ENCODE measurements around the gene ILKAP. TPM values are rescaled to one million over a fixed set of nuclear protein-coding genes. Genes with fewer than 3 reads are reported as not detected.

Gene ILKAP
- total RNA-seq, 4 donors from 2014 or later = 9.2 to 78.0 (median 29.1) TPM

DNA sequence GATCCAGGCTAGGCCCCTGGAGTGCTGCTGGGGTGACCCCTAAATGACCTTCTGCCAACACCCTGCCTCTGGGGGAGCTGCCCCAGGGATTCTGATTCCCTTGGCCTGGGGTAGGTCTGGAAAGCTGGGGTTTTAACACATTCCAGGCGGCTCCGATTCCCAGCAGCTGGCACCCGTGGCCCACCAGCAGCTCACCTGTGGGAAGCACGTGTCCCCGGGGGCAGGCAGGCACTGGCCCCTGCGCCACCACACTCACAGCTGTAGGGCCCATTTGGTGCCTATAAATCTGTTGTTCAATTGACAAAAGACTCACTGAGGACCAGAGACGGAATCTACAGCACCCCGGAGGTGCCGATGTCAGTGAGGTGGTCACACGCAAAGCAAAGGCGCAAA lies 69.1 kb downstream of the ILKAP start:
- intact Hi-C loops (cut with DNase I; ENCODE audit: low total_unique reads) = no loop called here
- no peaks in the 10 kb centered on the region for H3K9me3 ChIP-seq
- no peaks in the 10 kb centered on the region for H3K27me3 ChIP-seq
- H3K36me3 ChIP-seq = no peaks in the 10 kb centered on the region
- H3K27ac ChIP-seq = no peak overlapping the region
- no peak overlapping the region for H3K4me3 ChIP-seq
- H3K4me1 ChIP-seq = no peaks in the 10 kb centered on the region
- no peak for TF ChIP-seq POLR2A (IDR thresholded peaks at IDR 0.05)
- no peak for TF ChIP-seq CTCF (IDR thresholded peaks at IDR 0.05)
- no peak for DNase-seq

DNA sequence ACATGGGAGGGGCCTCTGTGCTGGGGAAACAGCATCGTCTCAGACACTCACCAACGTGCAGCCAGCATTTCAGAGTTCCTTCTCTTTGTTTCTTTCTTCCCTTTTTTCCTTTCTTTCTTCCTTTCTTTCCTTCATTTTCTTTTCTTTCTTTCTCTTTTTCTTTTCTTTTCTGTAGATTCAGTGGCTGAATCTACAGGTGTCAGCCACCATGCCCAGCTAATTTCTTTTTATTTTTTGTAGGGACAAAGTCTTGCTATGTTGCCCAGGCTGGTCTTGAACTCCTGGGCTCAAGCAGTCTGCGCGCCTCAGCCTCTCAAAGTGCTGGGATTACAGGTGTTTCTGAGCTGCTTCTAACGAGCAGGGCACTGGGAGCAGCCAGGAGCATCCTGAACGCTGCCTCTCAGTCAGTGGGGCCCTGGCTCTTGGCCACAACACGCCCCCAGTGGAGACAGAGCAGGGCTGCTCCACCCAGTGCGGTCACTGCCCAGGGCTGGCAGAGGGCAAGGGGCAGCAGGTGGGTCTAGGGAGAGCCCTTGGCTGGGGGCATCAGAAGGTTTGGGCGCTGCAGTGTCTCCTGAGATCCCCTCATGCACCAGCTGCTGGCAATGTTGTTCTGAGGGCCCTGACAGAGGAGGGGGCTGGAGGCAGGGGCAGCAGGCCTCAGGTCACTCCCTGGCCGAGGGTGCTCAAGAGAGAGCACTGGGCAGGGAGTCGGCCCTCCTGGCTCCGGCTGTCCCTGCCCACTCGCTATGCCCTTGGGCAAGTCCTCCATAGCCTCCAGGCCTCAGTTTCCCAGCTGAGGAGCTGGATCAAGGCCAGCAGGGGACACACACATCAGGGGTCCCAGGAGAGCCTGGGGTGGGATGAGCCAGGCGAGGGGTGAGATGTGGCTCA lies 69.7 kb downstream of the ILKAP start:
- no peak for TF ChIP-seq POLR2A (IDR thresholded peaks at IDR 0.05)
- no peak for TF ChIP-seq CTCF (IDR thresholded peaks at IDR 0.05)
- H3K27me3 ChIP-seq = no peaks in the 10 kb centered on the region
- H3K4me3 ChIP-seq = no peak overlapping the region
- no peaks in the 10 kb centered on the region for H3K36me3 ChIP-seq
- H3K4me1 ChIP-seq = no peaks in the 10 kb centered on the region
- no peak for DNase-seq
- H3K27ac ChIP-seq = no peak overlapping the region
- intact Hi-C loops (cut with DNase I; ENCODE audit: low total_unique reads) = no loop called here
- no peaks in the 10 kb centered on the region for H3K9me3 ChIP-seq

DNA sequence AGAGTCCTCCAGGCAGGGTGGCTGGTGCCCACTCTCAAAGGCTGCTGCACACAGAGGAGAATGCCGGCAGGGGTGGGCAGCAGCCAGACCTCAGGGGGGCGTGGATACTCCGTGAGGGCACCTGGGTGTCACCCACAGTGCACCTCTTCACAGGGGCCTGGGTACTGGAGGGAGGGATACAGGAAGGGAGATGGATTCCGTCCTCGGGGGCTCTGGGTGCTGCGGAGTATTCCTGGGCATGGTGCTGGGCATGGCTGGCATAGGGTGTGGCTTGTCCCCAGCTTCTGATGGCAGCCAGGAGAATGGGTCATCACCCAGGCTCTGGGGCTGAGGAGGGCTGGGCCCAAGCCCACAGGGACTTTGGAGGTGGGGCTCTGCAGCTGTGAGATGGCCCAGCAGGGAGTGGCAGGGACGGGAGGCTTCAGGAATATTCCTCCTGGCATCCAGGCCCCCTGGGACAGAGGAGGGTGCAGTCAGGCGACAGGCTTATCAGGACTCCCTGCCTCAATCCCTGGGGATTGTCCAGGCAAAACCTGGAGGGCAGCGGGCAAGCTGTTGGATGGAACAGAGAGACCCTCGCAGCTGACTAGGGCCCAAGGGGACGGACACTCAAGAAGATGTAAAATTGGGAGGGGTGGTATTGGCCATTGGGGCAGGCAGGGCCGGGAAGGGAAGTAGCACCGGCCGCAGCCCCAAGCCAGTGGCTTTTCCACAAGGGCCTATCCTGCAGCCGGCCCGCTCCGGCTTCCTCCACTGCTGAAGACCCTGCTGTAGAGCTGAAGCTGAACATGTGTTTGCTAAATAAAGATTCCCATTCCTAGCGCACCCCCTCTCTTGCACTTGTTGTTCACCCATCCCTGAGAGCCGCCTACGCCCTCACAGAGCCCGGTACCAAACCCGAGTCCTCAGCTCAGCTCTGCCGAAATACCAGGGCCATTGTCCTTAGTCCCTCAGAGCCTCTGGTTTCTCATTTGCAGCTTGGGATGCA lies 70.7 kb downstream of the ILKAP start:
- Histone ChIP-seq H3K4me1 (no peaks in the 10 kb centered on the region), H3K9me3 (no peaks in the 10 kb centered on the region), H3K27ac (no peak overlapping the region), H3K4me3 (no peak overlapping the region), H3K27me3 (no peaks in the 10 kb centered on the region), H3K36me3 (no peaks in the 10 kb centered on the region)
- no peak for DNase-seq
- intact Hi-C loops (cut with DNase I; ENCODE audit: low total_unique reads) = no loop called here
- TF ChIP-seq POLR2A (IDR thresholded peaks at IDR 0.05) = no peak
- TF ChIP-seq CTCF (IDR thresholded peaks at IDR 0.05) = no peak

- TF ChIP-seq CTCF (IDR thresholded peaks at IDR 0.05) = no peak
- no peak for TF ChIP-seq POLR2A (IDR thresholded peaks at IDR 0.05)
- no peak overlapping the region for H3K4me3 ChIP-seq
- H3K36me3 ChIP-seq = no peaks in the 10 kb centered on the region
- H3K27me3 ChIP-seq = no peaks in the 10 kb centered on the region
- no peaks in the 10 kb centered on the region for H3K4me1 ChIP-seq
- no peak overlapping the region for H3K27ac ChIP-seq
- H3K9me3 ChIP-seq = no peaks in the 10 kb centered on the region
- intact Hi-C loops (cut with DNase I; ENCODE audit: low total_unique reads) = no loop called here
- DNase-seq = no peak
Observed at GRCh38 chr2:238131761-238132462, 71.6 kb downstream of the ILKAP start.
